Measurements from ENCODE around the gene SERHL2.
"Not testable (repeated sequence)": the region's sequence is repeated elsewhere in the genome, so short reads cannot be mapped to it uniquely, and the experiment has no call there.

The SERHL2 gene

GRCh38 chr22:42553475-42554361 lies at the start of gene SERHL2:
SERHL2 (plus strand) TSS chr22:42553956; CDS start chr22:42554021, 65 bp downstream.
- no peak for FAIRE-seq

GRCh38 chr22:42508327-42508974 lies 45.3 kb upstream of the SERHL2 start:
- not testable (repeated sequence) for FAIRE-seq

- not testable (repeated sequence) for FAIRE-seq
These were observed 44.8 kb upstream of the SERHL2 start for GRCh38 chr22:42508975-42509364.

GRCh38 chr22:42509548-42509947 lies 44.2 kb upstream of the SERHL2 start:
- no peak for FAIRE-seq

GRCh38 chr22:42511401-42511891 lies 42.3 kb upstream of the SERHL2 start:
- FAIRE-seq, result no peak

GRCh38 chr22:42512273-42512990 lies 41.3 kb upstream of the SERHL2 start:
- FAIRE-seq, result not testable (repeated sequence)

- FAIRE-seq, result not testable (repeated sequence)
These were observed 39.4 kb upstream of the SERHL2 start for GRCh38 chr22:42514331-42514730.

GRCh38 chr22:42515304-42515703 lies 38.5 kb upstream of the SERHL2 start:
- FAIRE-seq, result not testable (repeated sequence)

- no peak for FAIRE-seq
These were observed 37.9 kb upstream of the SERHL2 start for GRCh38 chr22:42515896-42516295.

- FAIRE-seq, result not testable (repeated sequence)
These were observed 36.7 kb upstream of the SERHL2 start for GRCh38 chr22:42517103-42517502.

GRCh38 chr22:42518638-42519524 lies 34.9 kb upstream of the SERHL2 start:
- FAIRE-seq, result not testable (repeated sequence)

- FAIRE-seq, result no peak
These were observed 34.0 kb upstream of the SERHL2 start, which contains the start of gene RRP7A for GRCh38 chr22:42519525-42520401. RRP7A (minus strand) TSS chr22:42519796; CDS start chr22:42519786, 10 bp downstream.

- no peak for FAIRE-seq
These were observed 32.6 kb upstream of the SERHL2 start for GRCh38 chr22:42521228-42521546.

- no peak for FAIRE-seq
These were observed 31.2 kb upstream of the SERHL2 start for GRCh38 chr22:42522546-42522945.

GRCh38 chr22:42528591-42529307 lies 25.0 kb upstream of the SERHL2 start:
- no peak for FAIRE-seq

GRCh38 chr22:42529435-42529834 lies 24.3 kb upstream of the SERHL2 start:
- not testable (repeated sequence) for FAIRE-seq

- not testable (repeated sequence) for FAIRE-seq
These were observed 22.2 kb upstream of the SERHL2 start for GRCh38 chr22:42531401-42532084.

- FAIRE-seq, result no peak
These were observed 20.1 kb upstream of the SERHL2 start for GRCh38 chr22:42533638-42533977.

- FAIRE-seq, result not testable (repeated sequence)
These were observed 18.5 kb upstream of the SERHL2 start for GRCh38 chr22:42535082-42535731.

Measured in colon (tissue), 2 donors.